Upper lobe of right lung (tissue), 1 donor: ENCODE data around the gene EXOSC5. TPM values are rescaled to one million over a fixed set of nuclear protein-coding genes. Genes with fewer than 3 reads are reported as not detected.
A peak's percentile ranks its signal among the peaks of the same experiment; 100 is the strongest.

Experiments used
- ATAC-seq: fragments of 200-7000 bp; cut with Tn5 transposase; one replicate; pipeline ENCODE4 v1.9.1; 2020; ENCODE audit warnings: mild to moderate bottlenecking, moderate library complexity
- DNase-seq: peaks from one replicate; pipeline ENCODE4 v3.0.0-alpha.2; 2020
- H3K27ac ChIP-seq: fragments of 200-600 bp; one replicate; pipeline ENCODE4 v1.8.0; 2022
- H3K27me3 ChIP-seq: fragments of 200-600 bp; one replicate; pipeline ENCODE4 v1.8.0; 2022; ENCODE audit warnings: mild to moderate bottlenecking
- H3K36me3 ChIP-seq: fragments of 200-600 bp; one replicate; pipeline ENCODE4 v1.8.0; 2022
- H3K4me1 ChIP-seq: fragments of 200-600 bp; one replicate; pipeline ENCODE4 v1.8.0; 2022
- H3K4me3 ChIP-seq: fragments of 200-600 bp; one replicate; pipeline ENCODE4 v1.8.0; 2022; ENCODE audit warnings: mild to moderate bottlenecking
- H3K9me3 ChIP-seq: fragments of 200-600 bp; one replicate; pipeline ENCODE4 v1.8.0; 2022
- CTCF ChIP-seq: fragments of 200-600 bp; IDR thresholded peaks from one replicate; pipeline ENCODE4 v1.8.0; 2022; ENCODE audit warnings: antibody characterized with exemption
- intact Hi-C: fragments of 100-400 bp; cut with DNase I; formaldehyde crosslinking; loops from one replicate; pipeline ENCODE4 v1.11.0; 2022
- total RNA-seq: library from RNA; stranded (reverse); fragmentation: NEBNext Ultra II Directional; extraction: Animal tissue kit (Norgen Biotek cat#: 25700); gene quantifications from one replicate; pipeline ENCODE4 v1.2.1, GENCODE V29; 2021
- donor health status: DM: no; HTN: yes; CAD: no; lungs with severe emphysema.

The EXOSC5 gene
- total RNA-seq, 1 donor from 2014 or later = 12.4 TPM

- Histone ChIP-seq H3K9me3 (no peaks in the 10 kb centered on the region), H3K36me3 (no peaks in the 10 kb centered on the region), H3K4me1 (peaks cover 18% of the 10 kb centered on the region), H3K27me3 (no peaks in the 10 kb centered on the region), H3K27ac (no peak overlapping the region), H3K4me3 (no peak overlapping the region)
- no peak for ATAC-seq
- TF ChIP-seq CTCF = peak; percentile 14
- intact Hi-C loops = no loop called here
- DNase-seq = no peak
These were observed 19.0 kb downstream of the EXOSC5 start for GRCh38 chr19:41377977-41378709.

GRCh38 chr19:41376998-41377365 is 20.2 kb downstream of the EXOSC5 start:
- TF ChIP-seq CTCF = no peak
- intact Hi-C loops = no loop called here
- peak overlapping the region; percentile 80 for H3K27ac ChIP-seq

GRCh38 chr19:41376241-41376997 is 20.7 kb downstream of the EXOSC5 start, which contains the start of gene TMEM91:
Gene TMEM91, plus strand, starts transcription at chr19:41376533. Its CDS starts 1,777 bp downstream, at chr19:41378310.
- no peak for TF ChIP-seq CTCF
- Histone ChIP-seq H3K27me3 (no peaks in the 10 kb centered on the region), H3K9me3 (no peaks in the 10 kb centered on the region), H3K27ac (peak within 1 kb of the TSS; percentile 80), H3K4me1 (peaks cover 18% of the 10 kb centered on the region), H3K4me3 (peak within 1 kb of the TSS; percentile 77), H3K36me3 (no peaks in the 10 kb centered on the region)
- ATAC-seq (peak; percentile 73), DNase-seq (peak; percentile 80)
- intact Hi-C loops = no loop called here

More at GRCh38 chr19:41376998-41377365, 20.2 kb downstream of the EXOSC5 start:
- peak; percentile 75 for DNase-seq
- Histone ChIP-seq H3K4me1 (peaks cover 18% of the 10 kb centered on the region), H3K9me3 (no peaks in the 10 kb centered on the region), H3K4me3 (peak overlapping the region; percentile 77), H3K27me3 (no peaks in the 10 kb centered on the region), H3K36me3 (no peaks in the 10 kb centered on the region)
- peak; percentile 80 for ATAC-seq

GRCh38 chr19:41373993-41374392 is 23.2 kb downstream of the EXOSC5 start:
- Histone ChIP-seq H3K4me3 (no peak overlapping the region), H3K27ac (no peak overlapping the region), H3K36me3 (no peaks in the 10 kb centered on the region), H3K27me3 (no peaks in the 10 kb centered on the region), H3K9me3 (no peaks in the 10 kb centered on the region), H3K4me1 (peaks cover 18% of the 10 kb centered on the region)
- DNase-seq = peak; percentile 85
- TF ChIP-seq CTCF = no peak
- intact Hi-C loops = no loop called here
- peak; percentile 38 for ATAC-seq

GRCh38 chr19:41372501-41372900 is 24.7 kb downstream of the EXOSC5 start:
- intact Hi-C loops = no loop called here
- Histone ChIP-seq H3K9me3 (no peaks in the 10 kb centered on the region), H3K4me1 (peaks cover 22% of the 10 kb centered on the region), H3K4me3 (no peak overlapping the region), H3K27ac (no peak overlapping the region), H3K27me3 (no peaks in the 10 kb centered on the region), H3K36me3 (no peaks in the 10 kb centered on the region)
- DNase-seq = no peak
- no peak for ATAC-seq
- no peak for TF ChIP-seq CTCF
